ENCODE data around the gene YY2.

The YY2 gene

DNA sequence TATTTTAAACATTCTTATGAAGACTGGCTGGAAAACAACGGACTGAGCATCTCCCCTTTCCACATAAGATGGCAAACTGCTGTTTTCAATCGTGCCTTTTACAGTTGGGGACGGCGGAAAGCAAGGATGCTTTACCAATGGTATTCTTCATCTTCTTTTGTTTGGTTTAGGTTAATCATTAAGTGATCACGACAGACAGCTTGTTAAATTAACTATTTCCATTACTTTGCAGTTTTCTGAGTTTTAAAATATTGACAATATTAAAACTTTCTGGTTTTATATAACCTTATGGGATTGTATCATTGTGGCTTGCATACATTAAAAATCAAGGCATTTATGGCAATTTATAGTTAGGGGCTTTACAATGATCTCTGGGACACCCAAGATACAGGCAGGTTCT lies 12.6 kb upstream of the YY2 start:
- Histone ChIP-seq H3K27me3 (no peaks in the 10 kb centered on the region), H3K36me3 (no peaks in the 10 kb centered on the region), H3K9me3 (no peaks in the 10 kb centered on the region), H3K4me1 (no peaks in the 10 kb centered on the region), H3K4me3 (ENCODE audit: low read depth, low read length) (no peak overlapping the region)
- DNase-seq: no peak
- TF ChIP-seq, protein P1, sequence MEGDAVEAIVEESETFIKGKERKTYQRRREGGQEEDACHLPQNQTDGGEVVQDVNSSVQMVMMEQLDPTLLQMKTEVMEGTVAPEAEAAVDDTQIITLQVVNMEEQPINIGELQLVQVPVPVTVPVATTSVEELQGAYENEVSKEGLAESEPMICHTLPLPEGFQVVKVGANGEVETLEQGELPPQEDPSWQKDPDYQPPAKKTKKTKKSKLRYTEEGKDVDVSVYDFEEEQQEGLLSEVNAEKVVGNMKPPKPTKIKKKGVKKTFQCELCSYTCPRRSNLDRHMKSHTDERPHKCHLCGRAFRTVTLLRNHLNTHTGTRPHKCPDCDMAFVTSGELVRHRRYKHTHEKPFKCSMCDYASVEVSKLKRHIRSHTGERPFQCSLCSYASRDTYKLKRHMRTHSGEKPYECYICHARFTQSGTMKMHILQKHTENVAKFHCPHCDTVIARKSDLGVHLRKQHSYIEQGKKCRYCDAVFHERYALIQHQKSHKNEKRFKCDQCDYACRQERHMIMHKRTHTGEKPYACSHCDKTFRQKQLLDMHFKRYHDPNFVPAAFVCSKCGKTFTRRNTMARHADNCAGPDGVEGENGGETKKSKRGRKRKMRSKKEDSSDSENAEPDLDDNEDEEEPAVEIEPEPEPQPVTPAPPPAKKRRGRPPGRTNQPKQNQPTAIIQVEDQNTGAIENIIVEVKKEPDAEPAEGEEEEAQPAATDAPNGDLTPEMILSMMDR (IDR thresholded peaks at IDR 0.05; ENCODE audit: low read depth, low read length): no peak

DNA sequence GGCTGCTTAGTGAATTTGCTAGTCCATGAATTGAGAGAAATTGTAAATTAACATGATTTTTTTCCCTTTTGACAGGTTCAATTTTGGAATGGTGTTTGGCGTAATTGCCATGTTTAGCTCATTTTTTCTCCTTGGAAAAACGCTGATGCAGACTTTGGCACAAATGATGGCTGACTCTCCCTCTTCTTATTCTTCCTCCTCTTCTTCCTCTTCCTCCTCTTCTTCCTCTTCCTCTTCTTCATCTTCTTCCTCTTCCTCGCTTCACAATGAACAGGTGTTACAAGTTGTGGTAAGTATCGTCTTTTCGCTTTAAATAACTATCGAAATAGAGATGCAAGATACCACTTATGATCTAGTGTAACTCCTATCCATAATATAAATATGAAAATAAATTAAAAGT lies 10.7 kb upstream of the YY2 start:
- Histone ChIP-seq H3K9me3 (no peaks in the 10 kb centered on the region), H3K4me3 (ENCODE audit: low read depth, low read length) (no peak overlapping the region), H3K27me3 (no peaks in the 10 kb centered on the region), H3K4me1 (no peaks in the 10 kb centered on the region), H3K36me3 (no peaks in the 10 kb centered on the region)
- no peak for DNase-seq
- TF ChIP-seq, protein P1 (IDR thresholded peaks at IDR 0.05; ENCODE audit: low read depth, low read length): no peak

DNA sequence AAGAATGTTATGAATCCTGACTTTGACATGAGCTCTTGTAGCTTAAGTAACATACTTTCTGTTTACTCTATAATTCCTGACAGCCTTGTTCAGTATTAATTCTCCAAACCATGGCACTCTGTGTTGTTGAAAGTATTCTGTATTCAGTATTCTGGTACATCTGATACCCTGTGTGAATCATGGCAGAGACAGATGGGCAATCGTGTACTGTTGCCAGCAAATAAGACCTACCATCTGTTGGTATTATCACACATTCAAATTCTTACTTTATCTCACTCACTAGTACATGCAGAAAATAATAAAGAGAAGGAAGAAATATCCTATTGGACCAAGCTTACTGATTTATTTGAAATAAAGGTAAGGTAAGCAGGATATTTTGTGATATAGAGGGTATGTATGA lies 8.4 kb upstream of the YY2 start:
- Histone ChIP-seq H3K27me3 (no peaks in the 10 kb centered on the region), H3K4me1 (no peaks in the 10 kb centered on the region), H3K9me3 (no peaks in the 10 kb centered on the region), H3K4me3 (ENCODE audit: low read depth, low read length) (no peak overlapping the region), H3K36me3 (no peaks in the 10 kb centered on the region)
- no peak for DNase-seq
- TF ChIP-seq, protein P1 (IDR thresholded peaks at IDR 0.05; ENCODE audit: low read depth, low read length): no peak

DNA sequence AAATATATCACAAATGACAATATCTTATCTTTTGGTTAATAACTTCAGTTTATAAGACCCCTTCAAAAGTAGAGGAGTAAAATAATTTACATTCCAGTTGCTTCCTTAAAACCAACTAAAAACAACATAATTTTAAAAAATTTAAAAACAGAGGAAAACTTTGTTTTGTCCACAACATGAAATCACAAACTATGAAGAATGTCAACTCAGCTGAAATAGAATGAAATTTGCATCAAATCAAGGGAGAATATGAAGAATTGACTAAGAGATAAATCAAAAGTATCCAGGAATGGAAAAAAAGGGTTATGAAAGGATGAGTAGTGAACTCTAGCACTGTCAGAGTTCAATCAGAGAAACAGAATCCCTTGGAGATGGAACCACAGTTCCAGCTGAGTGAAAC lies 2.2 kb upstream of the YY2 start:
- Histone ChIP-seq H3K36me3 (0 out of 2 replicates have a peak, but pooled peaks cover 3% of the 10 kb centered on the region), H3K4me3 (ENCODE audit: low read depth, low read length) (no peak overlapping the region), H3K4me1 (no peaks in the 10 kb centered on the region), H3K9me3 (no peaks in the 10 kb centered on the region), H3K27me3 (no peaks in the 10 kb centered on the region)
- TF ChIP-seq, protein P1 (IDR thresholded peaks at IDR 0.05; ENCODE audit: low read depth, low read length): no peak
- DNase-seq: no peak

DNA sequence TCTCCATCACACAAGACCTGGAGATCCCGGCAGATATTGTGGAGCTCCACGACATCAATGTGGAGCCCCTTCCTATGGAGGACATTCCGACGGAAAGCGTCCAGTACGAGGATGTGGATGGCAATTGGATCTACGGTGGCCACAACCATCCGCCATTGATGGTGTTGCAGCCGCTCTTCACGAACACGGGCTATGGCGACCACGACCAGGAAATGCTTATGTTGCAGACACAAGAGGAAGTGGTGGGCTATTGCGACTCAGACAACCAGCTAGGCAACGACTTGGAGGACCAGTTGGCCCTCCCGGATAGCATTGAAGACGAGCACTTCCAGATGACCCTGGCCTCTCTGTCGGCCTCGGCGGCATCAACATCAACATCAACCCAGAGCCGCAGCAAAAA lies 717 bp downstream of the YY2 start:
- Histone ChIP-seq H3K4me3 (ENCODE audit: low read depth, low read length) (no peak overlapping the region), H3K9me3 (no peaks in the 10 kb centered on the region), H3K36me3 (0 out of 2 replicates have a peak, but pooled peaks cover 3% of the 10 kb centered on the region), H3K4me1 (no peaks in the 10 kb centered on the region), H3K27me3 (no peaks in the 10 kb centered on the region)
- no peak for DNase-seq
- TF ChIP-seq, protein P1 (IDR thresholded peaks at IDR 0.05; ENCODE audit: low read depth, low read length): no peak

DNA sequence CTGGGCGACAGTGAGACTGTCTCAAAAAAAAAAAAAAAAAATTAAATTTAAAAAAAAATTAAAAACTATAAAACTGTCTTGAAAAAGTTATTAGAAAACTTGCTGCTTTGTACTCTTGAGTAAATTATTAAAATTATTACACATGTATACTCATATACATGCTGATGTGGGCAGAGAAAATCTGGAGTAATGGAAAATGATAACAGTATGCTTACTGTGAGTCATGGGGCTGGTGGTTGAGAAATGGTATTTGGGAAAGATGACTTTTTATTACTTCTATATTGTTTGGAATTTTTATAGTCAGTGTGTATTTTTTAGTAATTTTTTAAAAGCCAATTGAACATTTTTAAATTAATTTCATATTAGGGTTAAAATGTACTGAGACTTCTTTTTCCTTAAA lies 7.5 kb downstream of the YY2 start:
- TF ChIP-seq, protein P1 (IDR thresholded peaks at IDR 0.05; ENCODE audit: low read depth, low read length): no peak
- Histone ChIP-seq H3K9me3 (no peaks in the 10 kb centered on the region), H3K27me3 (no peaks in the 10 kb centered on the region), H3K4me1 (no peaks in the 10 kb centered on the region), H3K4me3 (ENCODE audit: low read depth, low read length) (no peak overlapping the region), H3K36me3 (no peaks in the 10 kb centered on the region)
- DNase-seq: no peak

Measured in BE2C (cell line).